HS-27A (cell line): Measurements from ENCODE around the gene ENPP7.

ENCODE experiments used
- DNase-seq: peaks from one replicate; pipeline ENCODE4 v3.0.0-alpha.2; 2012; ENCODE audit warnings: low read depth, missing footprints

The ENPP7 gene

GRCh38 chr17:79702550-79703236 is 28.1 kb upstream of the ENPP7 start:
- DNase-seq: no peak

GRCh38 chr17:79704691-79705090 is 26.1 kb upstream of the ENPP7 start:
- no peak for DNase-seq

GRCh38 chr17:79705674-79706073 is 25.1 kb upstream of the ENPP7 start:
- DNase-seq: no peak

- no peak for DNase-seq
These were observed 23.6 kb upstream of the ENPP7 start for GRCh38 chr17:79706931-79707850.

- DNase-seq: no peak
These were observed 22.5 kb upstream of the ENPP7 start for GRCh38 chr17:79707931-79708891.

- no peak for DNase-seq
These were observed 18.9 kb upstream of the ENPP7 start for GRCh38 chr17:79711715-79712305.

- no peak for DNase-seq
These were observed 17.4 kb upstream of the ENPP7 start for GRCh38 chr17:79713391-79713790.

- DNase-seq: no peak
These were observed 16.3 kb upstream of the ENPP7 start for GRCh38 chr17:79714176-79715097.

GRCh38 chr17:79715098-79715942 is 15.4 kb upstream of the ENPP7 start:
- DNase-seq: no peak

GRCh38 chr17:79715943-79716797 is 14.6 kb upstream of the ENPP7 start:
- no peak for DNase-seq

GRCh38 chr17:79720705-79721292 is 9.9 kb upstream of the ENPP7 start:
- DNase-seq: no peak

- DNase-seq: no peak
These were observed 8.6 kb upstream of the ENPP7 start for GRCh38 chr17:79721993-79722671.

GRCh38 chr17:79722787-79723186 is 8.0 kb upstream of the ENPP7 start:
- no peak for DNase-seq

GRCh38 chr17:79728169-79728907 is 2.4 kb upstream of the ENPP7 start:
- peak; percentile 48 for DNase-seq

GRCh38 chr17:79728908-79729471 is 1.8 kb upstream of the ENPP7 start:
- DNase-seq: no peak

- DNase-seq: no peak
These were observed 982 bp upstream of the ENPP7 start for GRCh38 chr17:79729761-79730160.

- no peak for DNase-seq
These were observed 340 bp upstream of the ENPP7 start for GRCh38 chr17:79730437-79730768.
